A673 (cell line): Measurements from ENCODE around the gene PLD4. TPM values are rescaled to one million over a fixed set of nuclear protein-coding genes. Genes with fewer than 3 reads are reported as not detected.

Source experiments
- BruUV-seq: library from RNA; stranded (reverse); fragments of 400-500 nt; replicated peaks from 2 replicates; lab custom pipeline; 2021; lab: Mats Ljungman, UMichigan
- CTCF ChIA-PET: fragments of 300-600 bp; sonication (Branson Sonifier 250); formaldehyde crosslinking; loops from one replicate; lab custom pipeline; 2022; ENCODE audit warnings: antibody characterized with exemption; lab: Charles Lee
- POLR2A ChIA-PET: fragments of 300-600 bp; sonication (Branson Sonifier 250); formaldehyde crosslinking; loops from one replicate; lab custom pipeline; 2022; ENCODE audit warnings: antibody characterized with exemption; ENCODE audit not compliant: low non-redundant PET; lab: Charles Lee
- DNase-seq: peaks from one replicate; pipeline ENCODE4 v3.0.0-alpha.2; 2015; ENCODE audit warnings: low spot score
- H3K27ac ChIP-seq: fragments of 200-600 bp; sonication (generic); 2 replicates; pipeline ENCODE4 v1.5.1; 2016; ENCODE audit warnings: mixed run types, low read depth, mild to moderate bottlenecking, mixed read lengths, antibody characterized with exemption, low read length; ENCODE audit not compliant: poor library complexity, severe bottlenecking
- H3K27me3 ChIP-seq: fragments of 200-600 bp; sonication (generic); replicated peaks from 2 replicates; pipeline ENCODE4 v1.6.1; 2017; ENCODE audit warnings: mixed run types, low read depth, mild to moderate bottlenecking, mixed read lengths, antibody characterized with exemption, low read length; ENCODE audit not compliant: insufficient read depth, poor library complexity
- H3K36me3 ChIP-seq: fragments of 200-600 bp; sonication (generic); 2 replicates; pipeline ENCODE4 v1.6.1; 2016; ENCODE audit warnings: mixed run types, mild to moderate bottlenecking, mixed read lengths, antibody characterized with exemption, low read length; ENCODE audit not compliant: insufficient read depth, poor library complexity, severe bottlenecking
- H3K4me1 ChIP-seq: fragments of 200-600 bp; sonication (generic); 2 replicates; pipeline ENCODE4 v1.6.1; 2017; ENCODE audit warnings: mixed run types, mild to moderate bottlenecking, mixed read lengths, antibody characterized with exemption, low read length; ENCODE audit not compliant: insufficient read depth, poor library complexity, severe bottlenecking
- H3K4me3 ChIP-seq: fragments of 200-600 bp; sonication (generic); 2 replicates; pipeline ENCODE4 v1.5.1; 2016; ENCODE audit warnings: low read depth, mixed run types, mild to moderate bottlenecking, mixed read lengths, low read length; ENCODE audit not compliant: poor library complexity, severe bottlenecking
- H3K9me3 ChIP-seq: fragments of 200-600 bp; sonication (generic); 2 replicates; pipeline ENCODE4 v1.6.1; 2016; ENCODE audit warnings: mixed run types, low read depth, mild to moderate bottlenecking, mixed read lengths, antibody characterized with exemption, low read length; ENCODE audit not compliant: poor library complexity, severe bottlenecking
- EZH2 ChIP-seq: fragments of 200-600 bp; sonication (generic); IDR thresholded peaks from 2 replicates; pipeline ENCODE4 v1.6.1; 2017; ENCODE audit warnings: borderline replicate concordance, low read depth, mild to moderate bottlenecking, mixed read lengths, antibody characterized with exemption, low read length; ENCODE audit not compliant: poor library complexity, severe bottlenecking
- intact Hi-C: fragments of 100-400 bp; cut with micrococcal nuclease; formaldehyde crosslinking; loops from one replicate; pipeline ENCODE4 v1.10.0; 2022; ENCODE audit not compliant: unreplicated experiment
- total RNA-seq: library from RNA; stranded (reverse); gene quantifications from 2 replicates; pipeline ENCODE4 v1.2.3, GENCODE V29; 2021
- TF ChIP-seq, protein P1 (sequence below): fragments of 300-800, 200-600 bp; sonication (generic); conservative IDR thresholded peaks from 2 replicates; pipeline ENCODE4 v1.5.1; 2017; ENCODE audit warnings: low read depth, mild to moderate bottlenecking, antibody characterized with exemption, low read length, moderate library complexity, mixed read lengths

PLD4 gene
- total RNA-seq, 1 experiment from 2014 or later = not detected

DNA sequence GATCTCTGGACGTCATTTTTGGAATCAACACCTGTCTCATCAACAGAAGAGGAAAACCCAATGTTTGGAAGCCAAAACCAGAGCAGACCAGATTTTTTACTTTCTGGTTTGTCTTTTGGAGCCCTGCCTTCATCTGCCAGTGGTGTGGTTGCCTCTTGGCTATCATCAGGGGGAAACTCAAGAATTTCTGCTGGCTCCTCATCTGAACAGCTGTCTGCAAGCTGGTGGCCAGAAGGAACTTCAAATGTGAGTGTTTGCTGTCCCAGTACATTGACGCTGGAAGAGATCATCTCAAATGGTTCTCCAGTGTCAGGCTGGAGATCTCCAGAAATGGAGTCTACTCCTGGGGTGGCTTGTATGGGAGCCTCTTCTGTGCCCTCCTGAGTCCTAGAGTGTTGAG lies 13.8 kb downstream of the PLD4 start:
- TF ChIP-seq, protein P1, sequence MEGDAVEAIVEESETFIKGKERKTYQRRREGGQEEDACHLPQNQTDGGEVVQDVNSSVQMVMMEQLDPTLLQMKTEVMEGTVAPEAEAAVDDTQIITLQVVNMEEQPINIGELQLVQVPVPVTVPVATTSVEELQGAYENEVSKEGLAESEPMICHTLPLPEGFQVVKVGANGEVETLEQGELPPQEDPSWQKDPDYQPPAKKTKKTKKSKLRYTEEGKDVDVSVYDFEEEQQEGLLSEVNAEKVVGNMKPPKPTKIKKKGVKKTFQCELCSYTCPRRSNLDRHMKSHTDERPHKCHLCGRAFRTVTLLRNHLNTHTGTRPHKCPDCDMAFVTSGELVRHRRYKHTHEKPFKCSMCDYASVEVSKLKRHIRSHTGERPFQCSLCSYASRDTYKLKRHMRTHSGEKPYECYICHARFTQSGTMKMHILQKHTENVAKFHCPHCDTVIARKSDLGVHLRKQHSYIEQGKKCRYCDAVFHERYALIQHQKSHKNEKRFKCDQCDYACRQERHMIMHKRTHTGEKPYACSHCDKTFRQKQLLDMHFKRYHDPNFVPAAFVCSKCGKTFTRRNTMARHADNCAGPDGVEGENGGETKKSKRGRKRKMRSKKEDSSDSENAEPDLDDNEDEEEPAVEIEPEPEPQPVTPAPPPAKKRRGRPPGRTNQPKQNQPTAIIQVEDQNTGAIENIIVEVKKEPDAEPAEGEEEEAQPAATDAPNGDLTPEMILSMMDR = no peak
- TF ChIP-seq EZH2 = no peak
- no peaks in the 10 kb centered on the region for H3K4me1 ChIP-seq
- intact Hi-C loops = no loop called here
- no TSS peak for BruUV-seq
- no peak for DNase-seq
- CTCF ChIA-PET = no interaction called here
- POLR2A ChIA-PET = no interaction called here
- no peak overlapping the region for H3K4me3 ChIP-seq
- H3K27me3 ChIP-seq = peaks cover 50% of the 10 kb centered on the region
- H3K27ac ChIP-seq = no peak overlapping the region
- no peaks in the 10 kb centered on the region for H3K36me3 ChIP-seq
- H3K9me3 ChIP-seq = no peaks in the 10 kb centered on the region

GRCh38 chr14:104938960-104939359 lies 14.3 kb downstream of the PLD4 start:
- no peak for DNase-seq
- no peak overlapping the region for H3K27ac ChIP-seq
- no peaks in the 10 kb centered on the region for H3K9me3 ChIP-seq
- CTCF ChIA-PET = no interaction called here
- POLR2A ChIA-PET = no interaction called here
- no peak for TF ChIP-seq EZH2
- TF ChIP-seq, protein P1 = no peak
- no peaks in the 10 kb centered on the region for H3K4me1 ChIP-seq
- H3K27me3 ChIP-seq = peaks cover 50% of the 10 kb centered on the region
- no peak overlapping the region for H3K4me3 ChIP-seq
- intact Hi-C loops = no loop called here
- H3K36me3 ChIP-seq = no peaks in the 10 kb centered on the region
- no TSS peak for BruUV-seq

GRCh38 chr14:104939666-104940410 lies 15.2 kb downstream of the PLD4 start:
- peaks cover 42% of the 10 kb centered on the region for H3K27me3 ChIP-seq
- no peaks in the 10 kb centered on the region for H3K9me3 ChIP-seq
- ChIA-PET CTCF (no interaction called here), POLR2A (no interaction called here)
- no peaks in the 10 kb centered on the region for H3K36me3 ChIP-seq
- H3K4me1 ChIP-seq = no peaks in the 10 kb centered on the region
- intact Hi-C loops = no loop called here
- no peak for DNase-seq
- no peak overlapping the region for H3K4me3 ChIP-seq
- no peak for TF ChIP-seq EZH2
- TF ChIP-seq, protein P1 = no peak
- BruUV-seq = no TSS peak
- no peak overlapping the region for H3K27ac ChIP-seq
